Measurements from ENCODE around the gene BCL2L15.

Gene BCL2L15

GRCh38 chr1:113922957-113923356 lies 35.6 kb upstream of the BCL2L15 start:
- H3K9me3 ChIP-seq (ENCODE audit: insufficient read depth, low read depth, low read length), result no peaks in the 10 kb centered on the region
- DNase-seq, result no peak
- H2BK5ac ChIP-seq (ENCODE audit: low read depth, low read length, poor library complexity), result no peak overlapping the region
- H3K4me2 ChIP-seq (ENCODE audit: low read length), result no peak overlapping the region
- whole genome bisulfite sequencing (ENCODE audit: extremely low coverage, insufficient coverage, insufficient read length), result no CpG with 5 or more reads among the region's 4 CpGs
- H4K8ac ChIP-seq (ENCODE audit: low read depth, low read length), result no peak overlapping the region
- no peak overlapping the region for H2BK120ac ChIP-seq (ENCODE audit: insufficient read depth, low read length, poor library complexity)
- H3K79me2 ChIP-seq (ENCODE audit: control insufficient read depth, insufficient read depth, low read length, poor library complexity), result no peaks in the 10 kb centered on the region
- no peaks in the 10 kb centered on the region for H3K4me1 ChIP-seq (ENCODE audit: control insufficient read depth in 1 of 2, insufficient read depth in 2 of 2, low read length in 2 of 2)
- no peaks in the 10 kb centered on the region for H3K27me3 ChIP-seq (ENCODE audit: insufficient read depth, low read length)
- no peak overlapping the region for H3K18ac ChIP-seq (ENCODE audit: low read length)
- H2AK5ac ChIP-seq (ENCODE audit: low read length), result no peak overlapping the region
- no peak overlapping the region for H3K23ac ChIP-seq (ENCODE audit: low read length)
- H3K36me3 ChIP-seq (ENCODE audit: control insufficient read depth in 1 of 2, insufficient read depth in 2 of 2, low read length in 2 of 2), result no peaks in the 10 kb centered on the region
- no peak overlapping the region for H3K14ac ChIP-seq (ENCODE audit: low read length)
- H3K79me1 ChIP-seq (ENCODE audit: low read length), result no peaks in the 10 kb centered on the region
- H4K12ac ChIP-seq (ENCODE audit: low read depth, low read length), result no peak overlapping the region
- no peak overlapping the region for H4K91ac ChIP-seq (ENCODE audit: low read depth, low read length)
- H3K27ac ChIP-seq (ENCODE audit: low read depth, low read length), result no peak overlapping the region
- no peak overlapping the region for H3K4me3 ChIP-seq (ENCODE audit: low read depth, low read length)
- no peak overlapping the region for H3K9ac ChIP-seq (ENCODE audit: low read length)
- H2AFZ ChIP-seq (ENCODE audit: insufficient read depth, low read length, poor library complexity), result no peak overlapping the region
- H2BK12ac ChIP-seq (ENCODE audit: low read length), result no peak overlapping the region
- no peak overlapping the region for H3K4ac ChIP-seq (ENCODE audit: low read depth, low read length)

GRCh38 chr1:113918243-113918642 lies 30.9 kb upstream of the BCL2L15 start:
- no peaks in the 10 kb centered on the region for H3K36me3 ChIP-seq (ENCODE audit: control insufficient read depth in 1 of 2, insufficient read depth in 2 of 2, low read length in 2 of 2)
- H3K4me2 ChIP-seq (ENCODE audit: low read length), result no peak overlapping the region
- H3K79me2 ChIP-seq (ENCODE audit: control insufficient read depth, insufficient read depth, low read length, poor library complexity), result no peaks in the 10 kb centered on the region
- H3K18ac ChIP-seq (ENCODE audit: low read length), result no peak overlapping the region
- H4K91ac ChIP-seq (ENCODE audit: low read depth, low read length), result no peak overlapping the region
- H2AFZ ChIP-seq (ENCODE audit: insufficient read depth, low read length, poor library complexity), result no peak overlapping the region
- no peaks in the 10 kb centered on the region for H3K79me1 ChIP-seq (ENCODE audit: low read length)
- no peak overlapping the region for H2BK5ac ChIP-seq (ENCODE audit: low read depth, low read length, poor library complexity)
- no peak overlapping the region for H2AK5ac ChIP-seq (ENCODE audit: low read length)
- H2BK120ac ChIP-seq (ENCODE audit: insufficient read depth, low read length, poor library complexity), result no peak overlapping the region
- H3K23ac ChIP-seq (ENCODE audit: low read length), result no peak overlapping the region
- no peaks in the 10 kb centered on the region for H3K4me1 ChIP-seq (ENCODE audit: control insufficient read depth in 1 of 2, insufficient read depth in 2 of 2, low read length in 2 of 2)
- H3K14ac ChIP-seq (ENCODE audit: low read length), result no peak overlapping the region
- no peak overlapping the region for H3K9ac ChIP-seq (ENCODE audit: low read length)
- no peak for DNase-seq
- H3K4me3 ChIP-seq (ENCODE audit: low read depth, low read length), result no peak overlapping the region
- no peaks in the 10 kb centered on the region for H3K9me3 ChIP-seq (ENCODE audit: insufficient read depth, low read depth, low read length)
- H3K27me3 ChIP-seq (ENCODE audit: insufficient read depth, low read length), result no peaks in the 10 kb centered on the region
- no peak overlapping the region for H2BK12ac ChIP-seq (ENCODE audit: low read length)
- H3K27ac ChIP-seq (ENCODE audit: low read depth, low read length), result no peak overlapping the region
- H4K12ac ChIP-seq (ENCODE audit: low read depth, low read length), result no peak overlapping the region
- H4K8ac ChIP-seq (ENCODE audit: low read depth, low read length), result no peak overlapping the region
- no peak overlapping the region for H3K4ac ChIP-seq (ENCODE audit: low read depth, low read length)

GRCh38 chr1:113917400-113918082 lies 30.2 kb upstream of the BCL2L15 start:
- Histone ChIP-seq H2BK120ac (ENCODE audit: insufficient read depth, low read length, poor library complexity) (no peak overlapping the region), H3K79me1 (ENCODE audit: low read length) (no peaks in the 10 kb centered on the region)
- WGBS (ENCODE audit: extremely low coverage, insufficient coverage, insufficient read length), result no CpG with 5 or more reads among the region's 2 CpGs

GRCh38 chr1:113916974-113917373 lies 29.6 kb upstream of the BCL2L15 start:
- Histone ChIP-seq H3K14ac (ENCODE audit: low read length) (no peak overlapping the region), H3K4me1 (ENCODE audit: control insufficient read depth in 1 of 2, insufficient read depth in 2 of 2, low read length in 2 of 2) (no peaks in the 10 kb centered on the region), H2BK5ac (ENCODE audit: low read depth, low read length, poor library complexity) (no peak overlapping the region), H3K79me2 (ENCODE audit: control insufficient read depth, insufficient read depth, low read length, poor library complexity) (no peaks in the 10 kb centered on the region), H2BK12ac (ENCODE audit: low read length) (no peak overlapping the region), H3K4me3 (ENCODE audit: low read depth, low read length) (no peak overlapping the region), H3K27me3 (ENCODE audit: insufficient read depth, low read length) (no peaks in the 10 kb centered on the region), H3K4ac (ENCODE audit: low read depth, low read length) (no peak overlapping the region), H2BK120ac (ENCODE audit: insufficient read depth, low read length, poor library complexity) (no peak overlapping the region), H4K12ac (ENCODE audit: low read depth, low read length) (no peak overlapping the region), H2AK5ac (ENCODE audit: low read length) (no peak overlapping the region), H3K9ac (ENCODE audit: low read length) (no peak overlapping the region), H3K79me1 (ENCODE audit: low read length) (no peaks in the 10 kb centered on the region), H3K9me3 (ENCODE audit: insufficient read depth, low read depth, low read length) (no peaks in the 10 kb centered on the region), H3K27ac (ENCODE audit: low read depth, low read length) (no peak overlapping the region), H4K8ac (ENCODE audit: low read depth, low read length) (no peak overlapping the region), H4K91ac (ENCODE audit: low read depth, low read length) (no peak overlapping the region), H2AFZ (ENCODE audit: insufficient read depth, low read length, poor library complexity) (no peak overlapping the region), H3K23ac (ENCODE audit: low read length) (no peak overlapping the region), H3K18ac (ENCODE audit: low read length) (no peak overlapping the region), H3K36me3 (ENCODE audit: control insufficient read depth in 1 of 2, insufficient read depth in 2 of 2, low read length in 2 of 2) (peaks cover 2 to 5% of the 10 kb centered on the region in 2 experiments), H3K4me2 (ENCODE audit: low read length) (no peak overlapping the region)
- DNase-seq, result no peak
- no CpG with 5 or more reads among the region's 5 CpGs for WGBS (ENCODE audit: extremely low coverage, insufficient coverage, insufficient read length)

More at GRCh38 chr1:113917400-113918082, 30.2 kb upstream of the BCL2L15 start:
- H3K79me2 ChIP-seq (ENCODE audit: control insufficient read depth, insufficient read depth, low read length, poor library complexity), result no peaks in the 10 kb centered on the region
- H3K9ac ChIP-seq (ENCODE audit: low read length), result no peak overlapping the region
- DNase-seq, result peak; percentile 52 to 72
- no peak overlapping the region for H2AFZ ChIP-seq (ENCODE audit: insufficient read depth, low read length, poor library complexity)
- no peak overlapping the region for H4K91ac ChIP-seq (ENCODE audit: low read depth, low read length)
- H3K4ac ChIP-seq (ENCODE audit: low read depth, low read length), result no peak overlapping the region
- peaks cover 2 to 3% of the 10 kb centered on the region in 2 experiments for H3K36me3 ChIP-seq (ENCODE audit: control insufficient read depth in 1 of 2, insufficient read depth in 2 of 2, low read length in 2 of 2)
- H2BK5ac ChIP-seq (ENCODE audit: low read depth, low read length, poor library complexity), result no peak overlapping the region
- H3K27ac ChIP-seq (ENCODE audit: low read depth, low read length), result no peak overlapping the region
- H3K4me2 ChIP-seq (ENCODE audit: low read length), result no peak overlapping the region
- no peak overlapping the region for H4K12ac ChIP-seq (ENCODE audit: low read depth, low read length)
- no peaks in the 10 kb centered on the region for H3K4me1 ChIP-seq (ENCODE audit: control insufficient read depth in 1 of 2, insufficient read depth in 2 of 2, low read length in 2 of 2)
- no peaks in the 10 kb centered on the region for H3K9me3 ChIP-seq (ENCODE audit: insufficient read depth, low read depth, low read length)
- H3K18ac ChIP-seq (ENCODE audit: low read length), result no peak overlapping the region
- no peak overlapping the region for H2AK5ac ChIP-seq (ENCODE audit: low read length)
- H3K4me3 ChIP-seq (ENCODE audit: low read depth, low read length), result no peak overlapping the region
- no peak overlapping the region for H3K23ac ChIP-seq (ENCODE audit: low read length)
- no peak overlapping the region for H2BK12ac ChIP-seq (ENCODE audit: low read length)
- H3K27me3 ChIP-seq (ENCODE audit: insufficient read depth, low read length), result no peaks in the 10 kb centered on the region
- no peak overlapping the region for H4K8ac ChIP-seq (ENCODE audit: low read depth, low read length)
- H3K14ac ChIP-seq (ENCODE audit: low read length), result no peak overlapping the region
